OCI-LY7 (cell line): Measurements from ENCODE around the gene GRIP1. TPM values are rescaled to one million over a fixed set of nuclear protein-coding genes. Genes with fewer than 3 reads are reported as not detected.
A peak's percentile ranks its signal among the peaks of the same experiment; 100 is the strongest.

Source experiments
- BruUV-seq: library from RNA; stranded (reverse); fragments of 400-500 nt; replicated peaks from 2 replicates; lab custom pipeline; 2021; lab: Mats Ljungman, UMichigan
- CTCF ChIA-PET: fragments of 300-600 bp; sonication (Branson Sonifier 250); formaldehyde crosslinking; loops from one replicate; lab custom pipeline; 2022; ENCODE audit warnings: antibody characterized with exemption; ENCODE audit not compliant: unreplicated experiment; lab: Charles Lee
- POLR2A ChIA-PET: fragments of 300-600 bp; sonication (Branson Sonifier 250); formaldehyde crosslinking; loops from one replicate; lab custom pipeline; 2022; ENCODE audit warnings: antibody characterized with exemption; lab: Charles Lee
- DNase-seq: peaks from one replicate; pipeline ENCODE4 v3.0.0-alpha.2; 2015; ENCODE audit warnings: low spot score
- H2AFZ ChIP-seq: fragments of 200-600 bp; sonication (generic), shearing (Covaris generic); 2 replicates; pipeline ENCODE4 v1.6.1; 2014; ENCODE audit warnings: mild to moderate bottlenecking, antibody characterized with exemption, low read length, moderate library complexity
- H3K27ac ChIP-seq: fragments of 200-600 bp; sonication (generic); 2 replicates; pipeline ENCODE4 v1.5.1; 2014; ENCODE audit warnings: mixed run types, low read depth, mild to moderate bottlenecking, moderate library complexity, low read length, inconsistent platforms; ENCODE audit not compliant: poor library complexity, severe bottlenecking
- H3K36me3 ChIP-seq: fragments of 200-600 bp; sonication (generic); 2 replicates; pipeline ENCODE4 v1.6.1; 2014; ENCODE audit warnings: mild to moderate bottlenecking, antibody characterized with exemption, low read length, moderate library complexity, mixed read lengths; ENCODE audit not compliant: insufficient read depth
- H3K4me1 ChIP-seq: fragments of 200-600 bp; sonication (generic); 2 replicates; pipeline ENCODE4 v1.5.1; 2014; ENCODE audit warnings: mild to moderate bottlenecking, low read length; ENCODE audit not compliant: insufficient read depth, poor library complexity, severe bottlenecking
- H3K4me2 ChIP-seq: fragments of 200-600 bp; sonication (generic); 2 replicates; pipeline ENCODE4 v1.6.1; 2014; ENCODE audit warnings: mild to moderate bottlenecking, low read length
- H3K4me3 ChIP-seq: fragments of 200-600 bp; sonication (generic); 2 replicates; pipeline ENCODE4 v1.5.1; 2014; ENCODE audit warnings: mild to moderate bottlenecking, low read depth, low read length; ENCODE audit not compliant: poor library complexity, severe bottlenecking
- H3K79me2 ChIP-seq: fragments of 200-600 bp; sonication (generic); 2 replicates; pipeline ENCODE4 v1.6.1; 2016; ENCODE audit warnings: low read depth, mild to moderate bottlenecking, low read length, moderate library complexity, mixed read lengths; ENCODE audit not compliant: insufficient read depth
- H3K9me2 ChIP-seq: fragments of 200-600 bp; sonication (generic); 2 replicates; pipeline ENCODE4 v1.6.1; 2016; ENCODE audit warnings: mild to moderate bottlenecking, low read length, mixed read lengths; ENCODE audit not compliant: insufficient read depth
- H3K9me3 ChIP-seq: fragments of 200-600 bp; sonication (generic); 2 replicates; pipeline ENCODE4 v1.6.1; 2014; ENCODE audit warnings: mild to moderate bottlenecking, mixed run types, low read length, mixed read lengths
- H4K20me1 ChIP-seq: fragments of 200-600 bp; sonication (generic); 2 replicates; pipeline ENCODE4 v1.6.1; 2014; ENCODE audit warnings: mild to moderate bottlenecking, antibody characterized with exemption, low read length, moderate library complexity, mixed read lengths; ENCODE audit not compliant: insufficient read depth
- CTCF ChIP-seq: fragments of 200-600 bp; sonication (generic); conservative IDR thresholded peaks from 2 replicates; pipeline ENCODE4 v1.5.1; 2014; ENCODE audit warnings: mild to moderate bottlenecking, antibody characterized with exemption, low read length, moderate library complexity, mixed read lengths
- EZH2phosphoT487 ChIP-seq: fragments of 200-600 bp; sonication (generic); IDR thresholded peaks from 2 replicates; pipeline ENCODE4 v1.6.1; 2018; ENCODE audit warnings: low read depth, borderline replicate concordance, mild to moderate bottlenecking, mixed run types, antibody characterized with exemption, low read length, moderate library complexity, mixed read lengths
- intact Hi-C: fragments of 100-400 bp; cut with micrococcal nuclease; formaldehyde crosslinking; loops from one replicate; pipeline ENCODE4 v1.10.0; 2022; ENCODE audit not compliant: unreplicated experiment
- total RNA-seq, 2 experiments: library from RNA; depleted of rRNA in 1 of 2; stranded (reverse); fragments of >200 nt in 1 of 2; shearing (Covaris generic) in 1 of 2; gene quantifications; 2 replicates each; pipeline ENCODE4 v1.2.3, GENCODE V29; 2014 to 2022

GRIP1 gene
- total RNA-seq, 2 experiments from 2014 or later, result 4.1 to 7.6 TPM

DNA sequence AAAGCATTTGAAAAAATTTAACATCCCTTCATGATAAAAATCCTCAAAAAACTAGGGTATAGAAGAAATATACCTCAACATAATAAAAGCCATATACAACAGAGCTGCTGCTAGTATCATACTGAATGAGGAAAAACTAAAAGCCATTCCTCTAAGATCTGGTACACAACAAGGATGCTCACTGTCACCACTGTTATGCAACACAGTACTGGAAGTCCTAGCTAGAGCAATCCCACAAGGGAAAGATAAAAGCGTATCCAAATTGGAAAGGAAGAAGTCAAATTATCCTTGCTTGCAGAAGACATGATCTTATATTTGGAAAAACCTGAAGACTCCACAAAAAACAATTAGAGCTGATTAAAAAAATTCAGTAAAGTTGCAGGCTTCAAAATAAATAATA, 261.7 kb downstream of the GRIP1 start:
- H3K27ac ChIP-seq, result no peak overlapping the region
- H4K20me1 ChIP-seq, result no peaks in the 10 kb centered on the region
- DNase-seq, result no peak
- TF ChIP-seq CTCF (no peak), EZH2phosphoT487 (no peak)
- H3K9me3 ChIP-seq, result peaks cover 13% of the 10 kb centered on the region; the same call in 1 of the 2 replicates
- H3K9me2 ChIP-seq, result no peaks in the 10 kb centered on the region
- intact Hi-C loops, result no loop called here
- BruUV-seq, result no TSS peak
- no peak overlapping the region for H3K4me3 ChIP-seq
- H3K36me3 ChIP-seq, result no peaks in the 10 kb centered on the region; the same call in 1 of the 2 replicates
- H2AFZ ChIP-seq, result no peak overlapping the region
- no peaks in the 10 kb centered on the region for H3K79me2 ChIP-seq
- no peak overlapping the region for H3K4me2 ChIP-seq
- CTCF ChIA-PET, result no interaction called here
- POLR2A ChIA-PET, result interaction anchor here (0.8 to 1.0 kb wide), 2 partner anchors 8 to 10 kb away, joined by 3 read pairs; no protein-coding TSS in a partner anchor
- H3K4me1 ChIP-seq, result no peaks in the 10 kb centered on the region

DNA sequence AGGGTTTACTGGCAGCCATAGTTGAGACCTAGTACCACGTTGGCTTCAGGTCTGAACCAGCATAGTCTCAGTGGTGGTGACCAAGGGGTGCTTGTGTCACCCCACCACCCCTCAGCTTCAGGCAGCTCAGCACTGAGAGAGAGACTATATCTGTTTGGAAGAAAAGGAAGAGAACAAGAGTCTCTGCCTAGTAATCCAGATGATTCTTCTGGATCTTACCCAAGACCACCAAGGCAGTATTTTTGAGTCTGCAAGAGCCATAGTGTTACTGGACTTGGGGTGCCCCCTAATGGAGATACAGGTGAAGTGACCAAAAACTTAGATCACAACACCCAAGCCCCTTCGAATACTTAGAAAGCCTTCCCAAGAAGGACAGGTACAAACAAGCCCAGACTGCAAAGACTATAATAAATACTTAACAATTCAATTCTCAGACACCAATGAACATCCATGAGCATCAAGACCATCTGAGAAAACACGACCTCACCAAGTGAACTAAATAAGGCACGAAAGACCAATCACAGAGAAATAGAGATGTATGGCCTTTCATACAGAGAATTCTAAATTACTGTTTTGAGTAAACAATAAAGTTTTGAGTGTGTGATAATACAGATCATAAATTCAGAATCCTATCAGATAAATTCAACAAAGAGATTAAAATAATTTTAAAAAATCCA, 269.5 kb downstream of the GRIP1 start:
- Histone ChIP-seq H4K20me1 (no peaks in the 10 kb centered on the region), H3K36me3 (no peaks in the 10 kb centered on the region; the same call in 1 of the 2 replicates), H3K4me1 (peaks cover under 1% of the 10 kb centered on the region), H3K27ac (no peak overlapping the region), H3K79me2 (no peaks in the 10 kb centered on the region), H3K4me3 (no peak overlapping the region), H3K9me3 (peaks cover 10% of the 10 kb centered on the region; the same call in 1 of the 2 replicates), H3K4me2 (no peak overlapping the region), H2AFZ (peak overlapping the region; percentile 44; the same call in 1 of the 2 replicates), H3K9me2 (no peaks in the 10 kb centered on the region)
- peak; percentile 67 for DNase-seq
- ChIA-PET CTCF (no interaction called here), POLR2A (interaction anchor here (0.7 to 0.8 kb wide), 2 partner anchors 8 to 291 kb away, joined by 3 to 6 read pairs; no protein-coding TSS in a partner anchor)
- peak; percentile 94 for TF ChIP-seq CTCF
- no peak for TF ChIP-seq EZH2phosphoT487
- no TSS peak for BruUV-seq
- intact Hi-C loops, result loop anchor here (1.0 to 10.0 kb wide), 5 partner anchors 57 to 427 kb away; no protein-coding TSS in a partner anchor

DNA sequence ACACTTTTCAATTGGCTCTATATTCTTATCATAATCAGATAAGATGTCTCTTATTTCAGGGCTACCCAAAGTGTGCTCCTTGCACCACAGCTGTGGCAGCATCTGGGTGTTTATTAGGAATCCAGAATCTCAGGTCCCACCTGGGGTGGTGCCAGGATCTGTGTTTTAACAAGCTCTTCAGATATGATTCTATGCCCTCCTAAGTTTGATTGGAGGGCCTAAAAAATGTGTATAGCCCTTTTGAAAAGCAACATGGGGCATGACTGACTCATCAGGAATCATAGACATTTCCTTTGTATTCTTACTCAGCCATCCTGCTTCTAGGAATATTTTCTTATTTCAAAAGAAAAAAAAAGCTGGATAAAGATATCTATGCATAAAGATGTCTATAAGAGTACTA, 273.5 kb downstream of the GRIP1 start:
- Histone ChIP-seq H3K4me3 (no peak overlapping the region), H3K9me3 (no peaks in the 10 kb centered on the region), H2AFZ (peak overlapping the region; percentile 23; the same call in 1 of the 2 replicates), H3K36me3 (no peaks in the 10 kb centered on the region), H3K4me2 (no peak overlapping the region), H3K79me2 (no peaks in the 10 kb centered on the region), H3K9me2 (no peaks in the 10 kb centered on the region), H3K27ac (no peak overlapping the region), H4K20me1 (no peaks in the 10 kb centered on the region), H3K4me1 (peaks cover 12% of the 10 kb centered on the region)
- intact Hi-C loops, result loop anchor here (5.0 to 10.0 kb wide), 3 partner anchors 131 to 423 kb away; no protein-coding TSS in a partner anchor
- POLR2A ChIA-PET, result interaction anchor here (0.6 kb wide), 1 partner anchor 36 kb away, joined by 3 read pairs; no protein-coding TSS in a partner anchor
- no TSS peak for BruUV-seq
- TF ChIP-seq EZH2phosphoT487 (no peak), CTCF (no peak)
- no peak for DNase-seq
- CTCF ChIA-PET, result no interaction called here
